COLO829 (cell line): ENCODE measurements around the gene ZNF202.
A peak's percentile ranks its signal among the peaks of the same experiment; 100 is the strongest.
"Not testable (repeated sequence)": the region's sequence is repeated elsewhere in the genome, so short reads cannot be mapped to it uniquely, and the experiment has no call there.

ENCODE experiments used
- DNase-seq: peaks from one replicate; pipeline ENCODE4 v3.0.0; 2012; ENCODE audit warnings: low spot score

Gene ZNF202

GRCh38 chr11:123741159-123742030 lies at the start of gene ZNF202:
Gene ZNF202, minus strand, starts transcription at chr11:123741660. Its CDS starts 10,772 bp downstream, at chr11:123730888.
- peak; percentile 84 for DNase-seq

- DNase-seq = no peak
These were observed 42.1 kb upstream of the ZNF202 start for GRCh38 chr11:123783536-123783935.

- no peak for DNase-seq
These were observed 37.1 kb upstream of the ZNF202 start for GRCh38 chr11:123778511-123778910.

- no peak for DNase-seq
These were observed 34.5 kb upstream of the ZNF202 start for GRCh38 chr11:123775715-123776549.

- DNase-seq = no peak
These were observed 33.8 kb upstream of the ZNF202 start for GRCh38 chr11:123775289-123775688.

GRCh38 chr11:123773959-123774358 lies 32.5 kb upstream of the ZNF202 start:
- DNase-seq = no peak

- DNase-seq = no peak
These were observed 31.6 kb upstream of the ZNF202 start for GRCh38 chr11:123773026-123773425.

- DNase-seq = no peak
These were observed 30.2 kb upstream of the ZNF202 start for GRCh38 chr11:123771664-123772063.

GRCh38 chr11:123770712-123771111 lies 29.3 kb upstream of the ZNF202 start:
- no peak for DNase-seq

GRCh38 chr11:123765601-123766000 lies 24.1 kb upstream of the ZNF202 start:
- DNase-seq = no peak

GRCh38 chr11:123762422-123762821 lies 21.0 kb upstream of the ZNF202 start:
- DNase-seq = no peak

- DNase-seq = no peak
These were observed 19.4 kb upstream of the ZNF202 start for GRCh38 chr11:123760894-123761293.

- DNase-seq = no peak
These were observed 16.5 kb upstream of the ZNF202 start for GRCh38 chr11:123757976-123758375.

GRCh38 chr11:123755813-123756212 lies 14.4 kb upstream of the ZNF202 start:
- no peak for DNase-seq

- DNase-seq = no peak
These were observed 13.9 kb upstream of the ZNF202 start for GRCh38 chr11:123755344-123755743.

- DNase-seq = no peak
These were observed 12.7 kb upstream of the ZNF202 start, which contains the start of gene OR6X1 for GRCh38 chr11:123754101-123754568. Gene OR6X1, minus strand, starts transcription at chr11:123754518. Its CDS starts 0 bp downstream, at chr11:123754518.

GRCh38 chr11:123753110-123753509 lies 11.7 kb upstream of the ZNF202 start:
- DNase-seq = no peak

- no peak for DNase-seq
These were observed 10.3 kb upstream of the ZNF202 start for GRCh38 chr11:123751781-123752180.

GRCh38 chr11:123748349-123748748 lies 6.9 kb upstream of the ZNF202 start:
- not testable (repeated sequence) for DNase-seq

- no peak for DNase-seq
These were observed 4.4 kb upstream of the ZNF202 start for GRCh38 chr11:123745764-123746451.

GRCh38 chr11:123742724-123743120 lies 1.3 kb upstream of the ZNF202 start:
- no peak for DNase-seq
